Thyroid gland (tissue), 4 donors: ENCODE results near the gene OR4N2. TPM values are rescaled to one million over a fixed set of nuclear protein-coding genes. Genes with fewer than 3 reads are reported as not detected.
"Not testable (repeated sequence)": the region's sequence is repeated elsewhere in the genome, so short reads cannot be mapped to it uniquely, and the experiment has no call there.

Experiments used
- DNase-seq, 2 donors: peaks; one replicate each; pipeline ENCODE4 v3.0.0-alpha.2; 2019
- H3K27ac ChIP-seq, 3 donors: fragments of 200-600 bp; sonication (generic); 1 replicate in 2 of 3; 2 replicates in 1 of 3; pipeline ENCODE4 v1.5.1; 2016 to 2019; ENCODE audit warnings: mild to moderate bottlenecking in 1 of 3, moderate library complexity in 1 of 3
- H3K27me3 ChIP-seq: fragments of 200-600 bp; sonication (generic); one replicate; pipeline ENCODE4 v1.5.1; 2019
- H3K36me3 ChIP-seq, 2 donors: fragments of 200-600 bp; sonication (generic); one replicate each; pipeline ENCODE4 v1.5.1; 2016 to 2019
- H3K4me1 ChIP-seq, 2 donors: fragments of 200-600 bp; sonication (generic); one replicate each; pipeline ENCODE4 v1.5.1; 2017 to 2019
- H3K4me3 ChIP-seq, 3 donors: fragments of 200-600 bp; sonication (generic); replicated peaks in 1 of 3; 1 replicate in 2 of 3; 2 replicates in 1 of 3; pipeline ENCODE4 v1.5.1; 2016; ENCODE audit warnings: mild to moderate bottlenecking in 1 of 3
- H3K9me3 ChIP-seq: fragments of 200-600 bp; sonication (generic); one replicate; pipeline ENCODE4 v1.5.1; 2017
- CTCF ChIP-seq, 6 experiments: fragments of 200-600 bp in 3 of 6; fragments of 450-650 bp in 3 of 6; sonication (generic) in 3 of 6; IDR thresholded peaks; one replicate each; pipeline ENCODE4 v1.5.1; 2016 to 2019; ENCODE audit warnings: antibody characterized with exemption in 6 of 6, mild to moderate bottlenecking in 2 of 6, inconsistent platforms in 1 of 6, moderate library complexity in 1 of 6
- POLR2A ChIP-seq, 2 donors: fragments of 450-650 bp; IDR thresholded peaks; one replicate each; pipeline ENCODE4 v1.6.1; 2017; ENCODE audit warnings: antibody characterized with exemption in 2 of 2, mild to moderate bottlenecking in 2 of 2, moderate library complexity in 1 of 2
- WGBS, 2 donors: methylation state at CpG; one replicate each; pipeline ENCODE4 v1.1.5; 2017; 5-methylcytosine and 5-hydroxymethylcytosine counted together
- intact Hi-C: fragments of 100-400 bp; cut with DNase I; formaldehyde crosslinking; loops from one replicate; pipeline ENCODE4 v1.15.1; 2023
- total RNA-seq, 4 donors: library from RNA; depleted of rRNA; stranded (reverse); fragments of >200 nt; gene quantifications; one replicate each; pipeline ENCODE4 v1.2.3, GENCODE V29; 2016

Gene OR4N2
- total RNA-seq, 4 donors from 2014 or later = not detected

GRCh38 chr14:19823178-19823577, 19.6 kb downstream of the OR4N2 start:
- Histone ChIP-seq H3K4me3 (no peak overlapping the region), H3K9me3 (no peaks in the 10 kb centered on the region), H3K4me1 (no peaks in the 10 kb centered on the region), H3K36me3 (no peaks in the 10 kb centered on the region), H3K27ac (no peak overlapping the region), H3K27me3 (no peaks in the 10 kb centered on the region)
- intact Hi-C loops = no loop called here
- WGBS, 2 donors = 48 to 51% methylated on average over 1 of the region's 1 CpG
- no peak for DNase-seq
- TF ChIP-seq POLR2A (IDR thresholded peaks at IDR 0.05) (no peak), CTCF (IDR thresholded peaks at IDR 0.05) (no peak)

GRCh38 chr14:19823765-19824164, 20.2 kb downstream of the OR4N2 start:
- H3K4me1 ChIP-seq = no peaks in the 10 kb centered on the region
- no peaks in the 10 kb centered on the region for H3K27me3 ChIP-seq
- H3K27ac ChIP-seq = no peak overlapping the region
- no peaks in the 10 kb centered on the region for H3K9me3 ChIP-seq
- WGBS, 2 donors = 24 to 30% methylated on average over 1 of the region's 1 CpG
- H3K36me3 ChIP-seq = no peaks in the 10 kb centered on the region
- no peak for DNase-seq
- intact Hi-C loops = no loop called here
- TF ChIP-seq CTCF (IDR thresholded peaks at IDR 0.05) (no peak), POLR2A (IDR thresholded peaks at IDR 0.05) (no peak)
- H3K4me3 ChIP-seq = no peak overlapping the region

- H3K27ac ChIP-seq, intact Hi-C loops, H3K27me3 ChIP-seq, H3K36me3 ChIP-seq, DNase-seq, H3K4me3 ChIP-seq, H3K4me1 ChIP-seq, H3K9me3 ChIP-seq: not testable (repeated sequence)
- 61 to 72% methylated on average over 9 to 12 of the region's 12 CpGs for WGBS, 2 donors
These were observed 24.2 kb downstream of the OR4N2 start for GRCh38 chr14:19827626-19828244.

GRCh38 chr14:19828314-19828713, 24.7 kb downstream of the OR4N2 start:
- Histone ChIP-seq H3K9me3 (no peaks in the 10 kb centered on the region), H3K4me3 (no peak overlapping the region), H3K4me1 (no peaks in the 10 kb centered on the region), H3K27ac (no peak overlapping the region), H3K27me3 (no peaks in the 10 kb centered on the region), H3K36me3 (no peaks in the 10 kb centered on the region)
- 74 to 81% methylated on average over 2 of the region's 2 CpGs for WGBS, 2 donors
- no peak for DNase-seq
- intact Hi-C loops = no loop called here
- TF ChIP-seq POLR2A (IDR thresholded peaks at IDR 0.05) (no peak), CTCF (IDR thresholded peaks at IDR 0.05) (no peak)

- H3K36me3 ChIP-seq, DNase-seq: not testable (repeated sequence)
- WGBS, 2 donors = 73 to 85% methylated on average over 3 to 8 of the region's 8 CpGs
These were observed 30.8 kb downstream of the OR4N2 start for GRCh38 chr14:19834203-19834848.

GRCh38 chr14:19838433-19838832, 34.9 kb downstream of the OR4N2 start:
- Histone ChIP-seq H3K4me3 (no peak overlapping the region), H3K36me3 (no peaks in the 10 kb centered on the region), H3K9me3 (no peaks in the 10 kb centered on the region), H3K27me3 (no peaks in the 10 kb centered on the region), H3K27ac (no peak overlapping the region), H3K4me1 (no peaks in the 10 kb centered on the region)
- intact Hi-C loops = no loop called here
- TF ChIP-seq POLR2A (IDR thresholded peaks at IDR 0.05) (no peak), CTCF (IDR thresholded peaks at IDR 0.05) (no peak)
- DNase-seq = no peak

More at GRCh38 chr14:19834203-19834848, 30.8 kb downstream of the OR4N2 start:
- H3K27ac ChIP-seq, H3K4me3 ChIP-seq, H3K4me1 ChIP-seq, H3K9me3 ChIP-seq, intact Hi-C loops, H3K27me3 ChIP-seq: not testable (repeated sequence)
